ENCODE measurements around the gene GPR12. TPM values are rescaled to one million over a fixed set of nuclear protein-coding genes. Genes with fewer than 3 reads are reported as not detected.

Gene GPR12
- total RNA-seq, 2 experiments from 2014 or later = not detected

DNA sequence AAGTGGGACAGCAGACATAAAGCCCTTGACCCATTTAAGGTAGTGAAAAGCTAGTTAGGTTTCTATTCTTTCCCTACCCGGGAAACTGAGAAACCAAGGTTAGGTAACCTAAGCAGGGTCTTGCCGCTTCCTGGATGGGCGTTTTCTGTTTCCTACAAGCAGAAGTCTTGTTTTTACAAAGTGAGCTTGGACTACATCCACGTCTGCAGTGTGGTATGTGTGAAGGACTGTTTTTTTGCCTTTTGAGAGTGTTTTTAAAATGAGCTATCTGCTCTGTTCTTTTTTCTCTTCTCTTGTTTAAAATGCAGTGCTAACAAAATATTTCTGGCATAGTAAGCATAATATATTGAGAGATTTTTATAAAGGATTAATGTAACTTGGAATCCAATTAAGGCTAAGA lies 49.4 kb downstream of the GPR12 start:
- H3K4me2 ChIP-seq (ENCODE audit: low read length) = no peak overlapping the region
- ChIA-PET POLR2A (no interaction called here), CTCF (ENCODE audit: unreplicated experiment) (no interaction called here)
- no peaks in the 10 kb centered on the region for H3K4me1 ChIP-seq (ENCODE audit: insufficient read depth, low read length, poor library complexity, severe bottlenecking)
- H3K4me3 ChIP-seq (ENCODE audit: low read depth, low read length, poor library complexity, severe bottlenecking) = no peak overlapping the region
- intact Hi-C loops (cut with micrococcal nuclease; ENCODE audit: unreplicated experiment) = no loop called here
- H2AFZ ChIP-seq (ENCODE audit: low read length) = no peak overlapping the region
- H3K27ac ChIP-seq (ENCODE audit: low read depth, low read length, poor library complexity, severe bottlenecking) = no peak overlapping the region
- no peaks in the 10 kb centered on the region for H3K36me3 ChIP-seq (ENCODE audit: insufficient read depth, low read length)
- TF ChIP-seq, protein P1, sequence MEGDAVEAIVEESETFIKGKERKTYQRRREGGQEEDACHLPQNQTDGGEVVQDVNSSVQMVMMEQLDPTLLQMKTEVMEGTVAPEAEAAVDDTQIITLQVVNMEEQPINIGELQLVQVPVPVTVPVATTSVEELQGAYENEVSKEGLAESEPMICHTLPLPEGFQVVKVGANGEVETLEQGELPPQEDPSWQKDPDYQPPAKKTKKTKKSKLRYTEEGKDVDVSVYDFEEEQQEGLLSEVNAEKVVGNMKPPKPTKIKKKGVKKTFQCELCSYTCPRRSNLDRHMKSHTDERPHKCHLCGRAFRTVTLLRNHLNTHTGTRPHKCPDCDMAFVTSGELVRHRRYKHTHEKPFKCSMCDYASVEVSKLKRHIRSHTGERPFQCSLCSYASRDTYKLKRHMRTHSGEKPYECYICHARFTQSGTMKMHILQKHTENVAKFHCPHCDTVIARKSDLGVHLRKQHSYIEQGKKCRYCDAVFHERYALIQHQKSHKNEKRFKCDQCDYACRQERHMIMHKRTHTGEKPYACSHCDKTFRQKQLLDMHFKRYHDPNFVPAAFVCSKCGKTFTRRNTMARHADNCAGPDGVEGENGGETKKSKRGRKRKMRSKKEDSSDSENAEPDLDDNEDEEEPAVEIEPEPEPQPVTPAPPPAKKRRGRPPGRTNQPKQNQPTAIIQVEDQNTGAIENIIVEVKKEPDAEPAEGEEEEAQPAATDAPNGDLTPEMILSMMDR (conservative IDR thresholded peaks at IDR 0.05; ENCODE audit: low read length) = no peak
- TF ChIP-seq EZH2phosphoT487 (IDR thresholded peaks at IDR 0.05; ENCODE audit: borderline replicate concordance, low read depth, low read length) = no peak
- H4K20me1 ChIP-seq (ENCODE audit: insufficient read depth, low read length) = no peaks in the 10 kb centered on the region
- no peaks in the 10 kb centered on the region for H3K9me2 ChIP-seq (ENCODE audit: insufficient read depth, low read length)
- DNase-seq (ENCODE audit: low spot score) = no peak
- no peaks in the 10 kb centered on the region for H3K9me3 ChIP-seq (ENCODE audit: low read length)
- H3K79me2 ChIP-seq (ENCODE audit: insufficient read depth, low read depth, low read length) = no peaks in the 10 kb centered on the region
- BruUV-seq (replicated peaks) = no TSS peak

DNA sequence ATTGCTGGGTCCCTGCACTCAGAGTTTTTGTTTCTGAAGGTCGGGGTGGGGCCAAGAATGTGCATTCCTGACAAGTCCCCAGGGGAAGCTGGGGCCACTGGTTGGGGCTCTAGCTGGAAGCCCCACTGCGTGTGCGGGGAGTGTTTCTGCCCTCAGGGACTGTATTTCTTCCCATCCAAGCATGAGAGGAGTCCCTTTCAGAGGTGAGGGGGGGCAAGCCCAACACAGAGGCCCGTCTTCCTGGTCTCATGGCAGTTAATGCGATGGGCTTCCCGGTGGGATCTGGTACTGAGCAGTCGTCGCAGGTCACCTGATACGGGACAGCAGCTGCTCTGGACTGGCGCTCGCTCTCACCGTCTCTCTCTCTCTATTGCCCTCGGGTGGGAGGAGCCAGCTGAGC lies 50.4 kb downstream of the GPR12 start:
- no peaks in the 10 kb centered on the region for H3K4me1 ChIP-seq (ENCODE audit: insufficient read depth, low read length, poor library complexity, severe bottlenecking)
- H3K9me2 ChIP-seq (ENCODE audit: insufficient read depth, low read length) = no peaks in the 10 kb centered on the region
- no peaks in the 10 kb centered on the region for H3K9me3 ChIP-seq (ENCODE audit: low read length)
- no peak for DNase-seq (ENCODE audit: low spot score)
- no TSS peak for BruUV-seq (replicated peaks)
- intact Hi-C loops (cut with micrococcal nuclease; ENCODE audit: unreplicated experiment) = no loop called here
- ChIA-PET POLR2A (no interaction called here), CTCF (ENCODE audit: unreplicated experiment) (no interaction called here)
- no peaks in the 10 kb centered on the region for H3K79me2 ChIP-seq (ENCODE audit: insufficient read depth, low read depth, low read length)
- H3K4me3 ChIP-seq (ENCODE audit: low read depth, low read length, poor library complexity, severe bottlenecking) = no peak overlapping the region
- no peaks in the 10 kb centered on the region for H3K36me3 ChIP-seq (ENCODE audit: insufficient read depth, low read length)
- no peak overlapping the region for H3K4me2 ChIP-seq (ENCODE audit: low read length)
- no peaks in the 10 kb centered on the region for H4K20me1 ChIP-seq (ENCODE audit: insufficient read depth, low read length)
- H2AFZ ChIP-seq (ENCODE audit: low read length) = no peak overlapping the region
- TF ChIP-seq EZH2phosphoT487 (IDR thresholded peaks at IDR 0.05; ENCODE audit: borderline replicate concordance, low read depth, low read length) = no peak
- TF ChIP-seq, protein P1 (conservative IDR thresholded peaks at IDR 0.05; ENCODE audit: low read length) = no peak
- no peak overlapping the region for H3K27ac ChIP-seq (ENCODE audit: low read depth, low read length, poor library complexity, severe bottlenecking)

DNA sequence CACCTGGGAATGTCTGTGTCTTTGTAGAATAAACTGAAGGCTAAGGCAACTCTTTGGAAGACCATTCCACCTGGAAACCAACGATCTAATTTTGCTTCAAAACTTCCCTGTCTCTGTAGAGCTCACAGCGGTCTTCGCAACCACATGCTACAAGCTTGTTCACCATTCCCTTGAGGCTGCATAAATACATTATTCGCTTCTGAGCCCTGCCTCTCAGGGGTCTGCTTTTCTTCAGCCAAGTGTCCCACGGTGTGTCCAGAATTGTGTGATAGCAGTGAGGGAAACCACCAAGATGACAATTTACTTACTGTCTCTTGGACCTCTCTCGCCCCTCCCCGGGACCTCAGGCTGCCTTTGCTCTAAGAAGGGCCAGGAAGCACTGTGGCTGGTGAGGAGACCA lies 51.1 kb downstream of the GPR12 start:
- H3K9me3 ChIP-seq (ENCODE audit: low read length) = no peaks in the 10 kb centered on the region
- H4K20me1 ChIP-seq (ENCODE audit: insufficient read depth, low read length) = no peaks in the 10 kb centered on the region
- no peak overlapping the region for H3K4me2 ChIP-seq (ENCODE audit: low read length)
- H2AFZ ChIP-seq (ENCODE audit: low read length) = no peak overlapping the region
- H3K36me3 ChIP-seq (ENCODE audit: insufficient read depth, low read length) = no peaks in the 10 kb centered on the region
- intact Hi-C loops (cut with micrococcal nuclease; ENCODE audit: unreplicated experiment) = no loop called here
- no peaks in the 10 kb centered on the region for H3K4me1 ChIP-seq (ENCODE audit: insufficient read depth, low read length, poor library complexity, severe bottlenecking)
- CTCF ChIA-PET (ENCODE audit: unreplicated experiment) = no interaction called here
- TF ChIP-seq EZH2phosphoT487 (IDR thresholded peaks at IDR 0.05; ENCODE audit: borderline replicate concordance, low read depth, low read length) = no peak
- TF ChIP-seq, protein P1 (conservative IDR thresholded peaks at IDR 0.05; ENCODE audit: low read length) = no peak
- H3K79me2 ChIP-seq (ENCODE audit: insufficient read depth, low read depth, low read length) = no peaks in the 10 kb centered on the region
- no peaks in the 10 kb centered on the region for H3K9me2 ChIP-seq (ENCODE audit: insufficient read depth, low read length)
- POLR2A ChIA-PET = no interaction called here
- DNase-seq (ENCODE audit: low spot score) = no peak
- BruUV-seq (replicated peaks) = no TSS peak
- no peak overlapping the region for H3K4me3 ChIP-seq (ENCODE audit: low read depth, low read length, poor library complexity, severe bottlenecking)
- no peak overlapping the region for H3K27ac ChIP-seq (ENCODE audit: low read depth, low read length, poor library complexity, severe bottlenecking)
